ENCODE measurements around the gene TGFBR1. TPM values are rescaled to one million over a fixed set of nuclear protein-coding genes. Genes with fewer than 3 reads are reported as not detected.

Gene TGFBR1
- polyA plus RNA-seq, 1 donor from 2014 or later, result 78.0 TPM

GRCh38 chr9:99135456-99135855 is 30.5 kb downstream of the TGFBR1 start:
- H2AFZ ChIP-seq (ENCODE audit: low read depth, low read length), result no peak overlapping the region
- TF ChIP-seq EP300 (conservative IDR thresholded peaks at IDR 0.05; ENCODE audit: poor library complexity, severe bottlenecking), result no peak
- TF ChIP-seq RAD21 (conservative IDR thresholded peaks at IDR 0.05), result no peak
- TF ChIP-seq SMC3 (conservative IDR thresholded peaks at IDR 0.05; ENCODE audit: poor library complexity), result no peak
- no peak for TF ChIP-seq POLR2AphosphoS5 (IDR thresholded peaks at IDR 0.05)
- TF ChIP-seq CTCF (IDR thresholded peaks at IDR 0.05; ENCODE audit: poor library complexity, severe bottlenecking), result no peak
- TF ChIP-seq MXI1 (conservative IDR thresholded peaks at IDR 0.05; ENCODE audit: poor library complexity, severe bottlenecking), result no peak
- TF ChIP-seq REST (IDR thresholded peaks at IDR 0.05; ENCODE audit: borderline replicate concordance), result no peak
- TF ChIP-seq EZH2 (IDR thresholded peaks at IDR 0.05; ENCODE audit: borderline replicate concordance, insufficient read depth, low read length, poor library complexity, severe bottlenecking), result no peak
- TF ChIP-seq TAF1 (IDR thresholded peaks at IDR 0.05; ENCODE audit: low read depth), result no peak
- H3K27ac ChIP-seq (ENCODE audit: low read length), result no peak overlapping the region
- no peak overlapping the region for H3K9ac ChIP-seq (ENCODE audit: low read length)
- H3K4me3 ChIP-seq (ENCODE audit: low read length), result no peak overlapping the region
- H3K9me3 ChIP-seq (ENCODE audit: low read length), result no peaks in the 10 kb centered on the region
- no peaks in the 10 kb centered on the region for H4K20me1 ChIP-seq (ENCODE audit: insufficient read depth)
- no peak overlapping the region for H3K4me2 ChIP-seq (ENCODE audit: low read length)
- H3F3A ChIP-seq (ENCODE audit: insufficient read depth, low read length, poor library complexity, severe bottlenecking), result no peaks in the 10 kb centered on the region
- peaks cover 19% of the 10 kb centered on the region for H3K79me2 ChIP-seq (replicated peaks; ENCODE audit: insufficient read depth, low read length)
- peaks cover 4% of the 10 kb centered on the region for H3K36me3 ChIP-seq (ENCODE audit: insufficient read depth, low read length)
- no peaks in the 10 kb centered on the region for H3K9me2 ChIP-seq (ENCODE audit: insufficient read depth, low read length)
- H3K27me3 ChIP-seq (ENCODE audit: insufficient read depth, low read depth, low read length), result no peaks in the 10 kb centered on the region

DNA sequence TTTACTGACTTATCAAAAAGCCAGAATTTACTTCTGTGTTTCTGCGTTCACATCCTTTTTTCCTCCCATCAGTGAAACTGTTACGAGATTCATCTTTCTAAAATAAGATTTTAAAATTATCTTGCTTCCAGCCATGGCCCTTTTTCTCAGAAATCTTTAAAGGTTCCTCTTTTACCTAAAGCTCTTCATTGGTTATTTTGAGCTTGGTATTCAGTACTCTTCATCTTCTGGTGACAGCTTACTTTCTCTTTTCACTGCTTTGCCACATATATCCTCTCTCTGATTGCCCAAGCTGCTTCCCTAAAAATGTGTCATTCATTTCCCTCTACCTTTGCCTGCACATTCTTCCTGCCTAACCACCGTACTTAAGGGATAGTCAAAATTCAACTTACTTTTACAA is 32.3 kb downstream of the TGFBR1 start:
- Histone ChIP-seq H3K27ac (ENCODE audit: low read length) (no peak overlapping the region), H3K4me2 (ENCODE audit: low read length) (no peak overlapping the region), H4K20me1 (ENCODE audit: insufficient read depth) (no peaks in the 10 kb centered on the region), H3K9ac (ENCODE audit: low read length) (no peak overlapping the region), H3K9me3 (ENCODE audit: low read length) (no peaks in the 10 kb centered on the region), H3K4me3 (ENCODE audit: low read length) (no peak overlapping the region), H3K27me3 (ENCODE audit: insufficient read depth, low read depth, low read length) (no peaks in the 10 kb centered on the region), H3K9me2 (ENCODE audit: insufficient read depth, low read length) (no peaks in the 10 kb centered on the region), H3K36me3 (ENCODE audit: insufficient read depth, low read length) (peaks cover 4% of the 10 kb centered on the region), H2AFZ (ENCODE audit: low read depth, low read length) (no peak overlapping the region), H3K79me2 (replicated peaks; ENCODE audit: insufficient read depth, low read length) (peaks cover 15% of the 10 kb centered on the region), H3F3A (ENCODE audit: insufficient read depth, low read length, poor library complexity, severe bottlenecking) (no peaks in the 10 kb centered on the region)
- TF ChIP-seq RAD21 (conservative IDR thresholded peaks at IDR 0.05) (no peak), MXI1 (conservative IDR thresholded peaks at IDR 0.05; ENCODE audit: poor library complexity, severe bottlenecking) (no peak), REST (IDR thresholded peaks at IDR 0.05; ENCODE audit: borderline replicate concordance) (no peak), SMC3 (conservative IDR thresholded peaks at IDR 0.05; ENCODE audit: poor library complexity) (no peak), POLR2AphosphoS5 (IDR thresholded peaks at IDR 0.05) (no peak), EZH2 (IDR thresholded peaks at IDR 0.05; ENCODE audit: borderline replicate concordance, insufficient read depth, low read length, poor library complexity, severe bottlenecking) (no peak), EP300 (conservative IDR thresholded peaks at IDR 0.05; ENCODE audit: poor library complexity, severe bottlenecking) (no peak), TAF1 (IDR thresholded peaks at IDR 0.05; ENCODE audit: low read depth) (no peak), CTCF (IDR thresholded peaks at IDR 0.05; ENCODE audit: poor library complexity, severe bottlenecking) (no peak)

All from neural cell (in vitro differentiated cells).